HepG2 (cell line): ENCODE results near the gene MTHFD1. TPM values are rescaled to one million over a fixed set of nuclear protein-coding genes. Genes with fewer than 3 reads are reported as not detected.

Experiments
- CENPX ChIP-seq: sonication (generic); formaldehyde crosslinking; IDR thresholded peaks from 2 replicates; pipeline ENCODE4 v1.9.0; 2021; ENCODE audit warnings: mild to moderate bottlenecking, missing genetic modification reagents, moderate library complexity
- FOXP1 ChIP-seq, 2 experiments: fragments of 450-650 bp in 1 of 2; IDR thresholded peaks; 2 replicates each; pipeline ENCODE4 v1.6.1; 2017 to 2018; ENCODE audit warnings: antibody characterized with exemption in 1 of 2
- HNRNPK ChIP-seq: fragments of 200-400 bp; formaldehyde crosslinking; IDR thresholded peaks from 2 replicates; pipeline ENCODE4 v1.6.1; 2018; ENCODE audit warnings: low read length, low read depth, moderate library complexity, mild to moderate bottlenecking; ENCODE audit not compliant: poor library complexity, severe bottlenecking
- ISX ChIP-seq: sonication (generic); formaldehyde crosslinking; conservative IDR thresholded peaks from 2 replicates; pipeline ENCODE4 v1.5.0; 2020; ENCODE audit warnings: missing genetic modification reagents
- MAFK ChIP-seq, 2 experiments: IDR thresholded peaks in 1 of 2; conservative IDR thresholded peaks in 1 of 2; 2 replicates each; pipeline ENCODE4 v1.6.1; 2011; ENCODE audit warnings: improper control_type of control experiment in 2 of 2, low read length in 2 of 2
- NFE2 ChIP-seq: sonication (generic); formaldehyde crosslinking; IDR thresholded peaks from 2 replicates; pipeline ENCODE4 v1.4.0; 2020; ENCODE audit warnings: missing genetic modification reagents
- NKX3-1 ChIP-seq: sonication (generic); formaldehyde crosslinking; IDR thresholded peaks from 2 replicates; pipeline ENCODE4 v1.5.0; 2020; ENCODE audit warnings: missing genetic modification reagents
- RXRA ChIP-seq: sonication (generic); formaldehyde crosslinking; IDR thresholded peaks from 2 replicates; pipeline ENCODE4 v1.5.1; 2020; ENCODE audit warnings: missing genetic modification reagents
- SMAD9 ChIP-seq: sonication (generic); formaldehyde crosslinking; IDR thresholded peaks from 2 replicates; pipeline ENCODE4 v1.5.1; 2020; ENCODE audit warnings: mild to moderate bottlenecking, missing genetic modification reagents
- SRSF9 ChIP-seq: fragments of 200-400 bp; formaldehyde crosslinking; IDR thresholded peaks from 2 replicates; pipeline ENCODE4 v1.6.1; 2018; ENCODE audit warnings: borderline replicate concordance, mild to moderate bottlenecking, low read depth, low read length; ENCODE audit not compliant: insufficient read depth, poor library complexity, severe bottlenecking
- TAF1 ChIP-seq: sonication (generic); formaldehyde crosslinking; IDR thresholded peaks from 2 replicates; pipeline ENCODE4 v1.4.0; 2020; ENCODE audit warnings: missing genetic modification reagents
- TRIM24 ChIP-seq: sonication (generic); formaldehyde crosslinking; IDR thresholded peaks from 2 replicates; pipeline ENCODE4 v1.8.0; 2022; ENCODE audit warnings: mild to moderate bottlenecking, missing genetic modification reagents
- ZNF331 ChIP-seq: sonication (generic); formaldehyde crosslinking; IDR thresholded peaks from 2 replicates; pipeline ENCODE4 v1.4.0; 2020; ENCODE audit warnings: missing genetic modification reagents
- ZNF567 ChIP-seq: sonication (generic); formaldehyde crosslinking; IDR thresholded peaks from 2 replicates; pipeline ENCODE4 v1.8.1; 2023; ENCODE audit warnings: mild to moderate bottlenecking, missing genetic modification reagents, borderline replicate concordance
- ZNF75D ChIP-seq: sonication (generic); formaldehyde crosslinking; IDR thresholded peaks from 2 replicates; pipeline ENCODE4 v1.8.1; 2023; ENCODE audit warnings: missing genetic modification reagents, mild to moderate bottlenecking, borderline replicate concordance
- ZNF777 ChIP-seq: sonication (generic); formaldehyde crosslinking; IDR thresholded peaks from 2 replicates; pipeline ENCODE4 v1.4.0; 2020; ENCODE audit warnings: missing genetic modification reagents
- ZSCAN30 ChIP-seq: sonication (generic); formaldehyde crosslinking; IDR thresholded peaks from 2 replicates; pipeline ENCODE4 v1.5.0; 2020; ENCODE audit warnings: mild to moderate bottlenecking, missing genetic modification reagents
- ZSCAN31 ChIP-seq: sonication (generic); formaldehyde crosslinking; IDR thresholded peaks from 2 replicates; pipeline ENCODE4 v1.5.0; 2020; ENCODE audit warnings: low read depth, mild to moderate bottlenecking, missing genetic modification reagents
- polyA plus RNA-seq, 8 experiments: library from polyadenylated mRNA; depleted of rRNA in 3 of 8; stranded (reverse) in 7 of 8; unstranded in 1 of 8; fragments of >200 nt; fragmentation: Illumina TruSeq in 4 of 8; extraction: Trizol in 4 of 8; gene quantifications; 2 replicates each; pipeline versions ENCODE4 v1.2.1 to v1.2.3, GENCODE V29; 2011 to 2016; ENCODE audit warnings: low read depth in 4 of 8, missing spikeins in 1 of 8, mixed read lengths in 1 of 8; ENCODE audit not compliant: insufficient read depth in 1 of 8
- total RNA-seq, 5 experiments: library from RNA; depleted of rRNA; stranded (reverse); fragments of >200 nt; fragmentation: Illumina TruSeq; extraction: Trizol; gene quantifications; 2 replicates each; pipeline ENCODE4 v1.2.3, GENCODE V29; 2016; ENCODE audit warnings: low read depth in 1 of 5
- TF ChIP-seq, protein P1 (sequence below): sonication (generic); formaldehyde crosslinking; IDR thresholded peaks from 2 replicates; pipeline ENCODE4 v1.5.0; 2020; ENCODE audit warnings: missing genetic modification reagents
- TF ChIP-seq, protein P2 (sequence below), 2 experiments: fragments of 450-650 bp in 1 of 2; sonication (generic) in 1 of 2; formaldehyde crosslinking; IDR thresholded peaks; 2 replicates each; pipeline versions ENCODE4 v1.5.0 to v1.8.0; 2020 to 2022; ENCODE audit warnings: mild to moderate bottlenecking in 1 of 2, missing genetic modification reagents in 1 of 2
- TF ChIP-seq, protein P3 (sequence below): sonication (generic); formaldehyde crosslinking; IDR thresholded peaks from 2 replicates; pipeline ENCODE4 v1.9.0; 2021; ENCODE audit warnings: mild to moderate bottlenecking, missing genetic modification reagents

The MTHFD1 gene
- total and polyA plus RNA-seq, 2 of the 13 experiments (the other 11 are each of a cell fraction or from before 2014, with no cell fraction given) = 31.0 to 106 TPM

DNA sequence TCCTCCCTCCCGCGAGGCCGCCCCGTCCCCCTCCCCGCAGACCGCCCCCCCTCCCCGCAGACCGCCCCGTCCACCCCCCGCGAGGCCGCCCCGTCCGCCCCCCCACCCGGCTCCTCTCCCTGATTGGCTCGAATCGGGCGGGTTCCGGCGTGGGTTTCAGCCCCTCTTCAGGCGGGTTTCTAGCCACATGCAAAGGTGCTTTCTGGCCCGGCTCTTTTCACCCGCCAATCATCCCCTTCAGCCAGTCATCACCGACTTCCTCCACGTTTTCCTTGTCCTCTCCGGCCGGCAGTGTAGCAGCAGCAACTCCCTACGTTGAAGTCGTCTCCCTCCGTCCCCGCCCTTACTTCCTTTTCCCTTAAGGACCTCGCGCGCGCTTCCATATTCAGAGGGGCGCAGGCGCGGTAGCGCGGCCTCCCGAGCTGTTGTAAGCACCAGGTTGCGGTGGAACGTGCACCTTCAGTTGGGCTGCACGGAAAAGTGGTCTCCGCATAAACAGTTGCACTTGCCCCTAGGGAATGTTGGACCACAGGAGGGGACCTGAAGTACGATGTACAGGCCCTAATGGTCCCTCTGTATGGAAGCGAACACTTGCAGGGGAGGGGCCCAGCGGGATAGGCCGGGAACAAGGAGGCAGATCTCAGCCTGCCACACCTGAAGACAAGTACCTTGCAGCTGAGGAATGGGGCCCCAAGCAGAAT, 49.4 kb upstream of the MTHFD1 start (continued):
- TF ChIP-seq, protein P1, sequence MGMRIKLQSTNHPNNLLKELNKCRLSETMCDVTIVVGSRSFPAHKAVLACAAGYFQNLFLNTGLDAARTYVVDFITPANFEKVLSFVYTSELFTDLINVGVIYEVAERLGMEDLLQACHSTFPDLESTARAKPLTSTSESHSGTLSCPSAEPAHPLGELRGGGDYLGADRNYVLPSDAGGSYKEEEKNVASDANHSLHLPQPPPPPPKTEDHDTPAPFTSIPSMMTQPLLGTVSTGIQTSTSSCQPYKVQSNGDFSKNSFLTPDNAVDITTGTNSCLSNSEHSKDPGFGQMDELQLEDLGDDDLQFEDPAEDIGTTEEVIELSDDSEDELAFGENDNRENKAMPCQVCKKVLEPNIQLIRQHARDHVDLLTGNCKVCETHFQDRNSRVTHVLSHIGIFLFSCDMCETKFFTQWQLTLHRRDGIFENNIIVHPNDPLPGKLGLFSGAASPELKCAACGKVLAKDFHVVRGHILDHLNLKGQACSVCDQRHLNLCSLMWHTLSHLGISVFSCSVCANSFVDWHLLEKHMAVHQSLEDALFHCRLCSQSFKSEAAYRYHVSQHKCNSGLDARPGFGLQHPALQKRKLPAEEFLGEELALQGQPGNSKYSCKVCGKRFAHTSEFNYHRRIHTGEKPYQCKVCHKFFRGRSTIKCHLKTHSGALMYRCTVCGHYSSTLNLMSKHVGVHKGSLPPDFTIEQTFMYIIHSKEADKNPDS (CRISPR knock-in tag) = no peak
- no peak for TF ChIP-seq ZNF75D
- peak; percentile 58; the same call in 1 of the 2 replicates for TF ChIP-seq TAF1 (CRISPR knock-in tag)
- TF ChIP-seq ZNF331 (CRISPR knock-in tag) = no peak
- TF ChIP-seq MAFK (conservative IDR thresholded peaks at IDR 0.05 in 1 of 2, IDR thresholded peaks at IDR 0.05 in 1 of 2; ENCODE audit: low read length in 2 of 2) = no peak
- 0 out of 2 replicates have a peak, but pooled peaks have one; percentile 1 for TF ChIP-seq ZNF777 (CRISPR knock-in tag)
- TF ChIP-seq, protein P2, sequence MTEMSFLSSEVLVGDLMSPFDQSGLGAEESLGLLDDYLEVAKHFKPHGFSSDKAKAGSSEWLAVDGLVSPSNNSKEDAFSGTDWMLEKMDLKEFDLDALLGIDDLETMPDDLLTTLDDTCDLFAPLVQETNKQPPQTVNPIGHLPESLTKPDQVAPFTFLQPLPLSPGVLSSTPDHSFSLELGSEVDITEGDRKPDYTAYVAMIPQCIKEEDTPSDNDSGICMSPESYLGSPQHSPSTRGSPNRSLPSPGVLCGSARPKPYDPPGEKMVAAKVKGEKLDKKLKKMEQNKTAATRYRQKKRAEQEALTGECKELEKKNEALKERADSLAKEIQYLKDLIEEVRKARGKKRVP (CRISPR knock-in tag; IDR thresholded peaks at IDR 0.05) = peak in 1 of 2 experiments; percentile 41; a peak in 1 of 4 replicates
- no peak for TF ChIP-seq HNRNPK
- no peak for TF ChIP-seq TRIM24 (CRISPR knock-in tag)
- no peak for TF ChIP-seq FOXP1 (IDR thresholded peaks at IDR 0.05)
- no peak for TF ChIP-seq FOXP1 (CRISPR knock-in tag; IDR thresholded peaks at IDR 0.05)
- no peak for TF ChIP-seq NFE2 (CRISPR knock-in tag)
- TF ChIP-seq RXRA (CRISPR knock-in tag) = 0 out of 2 replicates have a peak, but pooled peaks have one; percentile 31
- TF ChIP-seq ZSCAN30 (CRISPR knock-in tag) = no peak
- TF ChIP-seq SMAD9 (CRISPR knock-in tag) = no peak
- TF ChIP-seq, protein P3, sequence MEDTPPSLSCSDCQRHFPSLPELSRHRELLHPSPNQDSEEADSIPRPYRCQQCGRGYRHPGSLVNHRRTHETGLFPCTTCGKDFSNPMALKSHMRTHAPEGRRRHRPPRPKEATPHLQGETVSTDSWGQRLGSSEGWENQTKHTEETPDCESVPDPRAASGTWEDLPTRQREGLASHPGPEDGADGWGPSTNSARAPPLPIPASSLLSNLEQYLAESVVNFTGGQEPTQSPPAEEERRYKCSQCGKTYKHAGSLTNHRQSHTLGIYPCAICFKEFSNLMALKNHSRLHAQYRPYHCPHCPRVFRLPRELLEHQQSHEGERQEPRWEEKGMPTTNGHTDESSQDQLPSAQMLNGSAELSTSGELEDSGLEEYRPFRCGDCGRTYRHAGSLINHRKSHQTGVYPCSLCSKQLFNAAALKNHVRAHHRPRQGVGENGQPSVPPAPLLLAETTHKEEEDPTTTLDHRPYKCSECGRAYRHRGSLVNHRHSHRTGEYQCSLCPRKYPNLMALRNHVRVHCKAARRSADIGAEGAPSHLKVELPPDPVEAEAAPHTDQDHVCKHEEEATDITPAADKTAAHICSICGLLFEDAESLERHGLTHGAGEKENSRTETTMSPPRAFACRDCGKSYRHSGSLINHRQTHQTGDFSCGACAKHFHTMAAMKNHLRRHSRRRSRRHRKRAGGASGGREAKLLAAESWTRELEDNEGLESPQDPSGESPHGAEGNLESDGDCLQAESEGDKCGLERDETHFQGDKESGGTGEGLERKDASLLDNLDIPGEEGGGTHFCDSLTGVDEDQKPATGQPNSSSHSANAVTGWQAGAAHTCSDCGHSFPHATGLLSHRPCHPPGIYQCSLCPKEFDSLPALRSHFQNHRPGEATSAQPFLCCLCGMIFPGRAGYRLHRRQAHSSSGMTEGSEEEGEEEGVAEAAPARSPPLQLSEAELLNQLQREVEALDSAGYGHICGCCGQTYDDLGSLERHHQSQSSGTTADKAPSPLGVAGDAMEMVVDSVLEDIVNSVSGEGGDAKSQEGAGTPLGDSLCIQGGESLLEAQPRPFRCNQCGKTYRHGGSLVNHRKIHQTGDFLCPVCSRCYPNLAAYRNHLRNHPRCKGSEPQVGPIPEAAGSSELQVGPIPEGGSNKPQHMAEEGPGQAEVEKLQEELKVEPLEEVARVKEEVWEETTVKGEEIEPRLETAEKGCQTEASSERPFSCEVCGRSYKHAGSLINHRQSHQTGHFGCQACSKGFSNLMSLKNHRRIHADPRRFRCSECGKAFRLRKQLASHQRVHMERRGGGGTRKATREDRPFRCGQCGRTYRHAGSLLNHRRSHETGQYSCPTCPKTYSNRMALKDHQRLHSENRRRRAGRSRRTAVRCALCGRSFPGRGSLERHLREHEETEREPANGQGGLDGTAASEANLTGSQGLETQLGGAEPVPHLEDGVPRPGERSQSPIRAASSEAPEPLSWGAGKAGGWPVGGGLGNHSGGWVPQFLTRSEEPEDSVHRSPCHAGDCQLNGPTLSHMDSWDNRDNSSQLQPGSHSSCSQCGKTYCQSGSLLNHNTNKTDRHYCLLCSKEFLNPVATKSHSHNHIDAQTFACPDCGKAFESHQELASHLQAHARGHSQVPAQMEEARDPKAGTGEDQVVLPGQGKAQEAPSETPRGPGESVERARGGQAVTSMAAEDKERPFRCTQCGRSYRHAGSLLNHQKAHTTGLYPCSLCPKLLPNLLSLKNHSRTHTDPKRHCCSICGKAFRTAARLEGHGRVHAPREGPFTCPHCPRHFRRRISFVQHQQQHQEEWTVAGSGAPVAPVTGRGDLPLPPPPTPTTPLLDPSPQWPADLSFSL (CRISPR knock-in tag) = no peak
- no peak for TF ChIP-seq SRSF9
- TF ChIP-seq ISX (CRISPR knock-in tag) = no peak
- peak; percentile 61; the same call in 1 of the 2 replicates for TF ChIP-seq ZSCAN31 (CRISPR knock-in tag)
- TF ChIP-seq CENPX (CRISPR knock-in tag) = no peak
- 0 out of 2 replicates have a peak, but pooled peaks have one; percentile 59 for TF ChIP-seq ZNF567 (CRISPR knock-in tag)
- no peak for TF ChIP-seq NKX3-1 (CRISPR knock-in tag)
